DOHH2 (cell line): ENCODE results near the gene TRMT2A.

Experiments
- EZH2phosphoT487 ChIP-seq: fragments of 200-600 bp; sonication (generic); IDR thresholded peaks from 2 replicates; pipeline ENCODE4 v1.6.1; 2017; ENCODE audit warnings: borderline replicate concordance, mild to moderate bottlenecking, antibody characterized with exemption, low read length, moderate library complexity, mixed read lengths
- TF ChIP-seq, protein P1 (sequence below): fragments of 200-600 bp; sonication (generic); IDR thresholded peaks from one replicate; pipeline ENCODE4 v1.5.1; 2014; ENCODE audit warnings: antibody characterized with exemption, mild to moderate bottlenecking, low read depth, low read length; ENCODE audit not compliant: poor library complexity, severe bottlenecking

DNA sequence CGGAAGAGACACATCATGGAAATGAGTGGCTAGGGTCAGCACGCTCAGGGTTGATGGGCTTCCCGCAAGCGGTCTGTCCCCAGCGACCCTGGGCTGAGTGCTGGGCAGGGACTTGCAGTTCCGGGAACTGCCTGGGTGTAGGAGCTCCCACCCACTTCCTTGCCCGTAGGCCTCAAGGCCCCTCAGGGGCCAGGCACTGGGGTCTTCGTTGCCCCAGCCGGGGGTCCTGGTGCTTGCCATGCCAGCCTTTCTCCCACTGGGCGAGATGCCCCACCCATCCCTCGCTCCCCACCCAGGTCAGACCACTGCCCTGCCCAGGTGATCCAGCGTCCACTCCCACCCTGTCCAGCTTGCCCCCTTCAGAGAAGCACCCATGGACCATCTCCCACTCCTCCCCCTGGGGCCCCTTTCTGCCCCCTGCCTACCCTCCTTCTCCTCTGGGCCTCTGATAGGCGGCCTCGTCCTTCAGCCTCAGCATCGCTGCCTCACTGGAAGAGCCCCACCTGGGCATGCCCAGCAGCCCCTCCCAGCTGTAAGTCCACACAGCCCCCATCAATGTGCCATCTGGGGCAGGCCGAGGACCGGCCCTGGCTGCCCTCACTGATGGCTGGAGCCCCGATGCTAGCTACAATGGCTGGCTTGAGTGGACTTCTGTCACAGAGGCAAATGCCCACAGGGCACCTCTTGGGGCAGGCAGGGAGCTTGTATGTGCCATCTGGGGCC is 54.8 kb downstream of the TRMT2A start:
- TF ChIP-seq, protein P1, sequence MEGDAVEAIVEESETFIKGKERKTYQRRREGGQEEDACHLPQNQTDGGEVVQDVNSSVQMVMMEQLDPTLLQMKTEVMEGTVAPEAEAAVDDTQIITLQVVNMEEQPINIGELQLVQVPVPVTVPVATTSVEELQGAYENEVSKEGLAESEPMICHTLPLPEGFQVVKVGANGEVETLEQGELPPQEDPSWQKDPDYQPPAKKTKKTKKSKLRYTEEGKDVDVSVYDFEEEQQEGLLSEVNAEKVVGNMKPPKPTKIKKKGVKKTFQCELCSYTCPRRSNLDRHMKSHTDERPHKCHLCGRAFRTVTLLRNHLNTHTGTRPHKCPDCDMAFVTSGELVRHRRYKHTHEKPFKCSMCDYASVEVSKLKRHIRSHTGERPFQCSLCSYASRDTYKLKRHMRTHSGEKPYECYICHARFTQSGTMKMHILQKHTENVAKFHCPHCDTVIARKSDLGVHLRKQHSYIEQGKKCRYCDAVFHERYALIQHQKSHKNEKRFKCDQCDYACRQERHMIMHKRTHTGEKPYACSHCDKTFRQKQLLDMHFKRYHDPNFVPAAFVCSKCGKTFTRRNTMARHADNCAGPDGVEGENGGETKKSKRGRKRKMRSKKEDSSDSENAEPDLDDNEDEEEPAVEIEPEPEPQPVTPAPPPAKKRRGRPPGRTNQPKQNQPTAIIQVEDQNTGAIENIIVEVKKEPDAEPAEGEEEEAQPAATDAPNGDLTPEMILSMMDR = no peak
- TF ChIP-seq EZH2phosphoT487 = no peak
